COLO668 (cell line): Measurements from ENCODE around the gene STOX2.

ENCODE experiments used
- DNase-seq: peaks from one replicate; lab custom pipeline; 2025; ENCODE audit not compliant: unreplicated experiment; lab: John Stamatoyannopoulos, UW

The STOX2 gene

GRCh38 chr4:183986291-183986970 lies 81.3 kb downstream of the STOX2 start:
- DNase-seq, result no peak

GRCh38 chr4:183986971-183987946 lies 82.2 kb downstream of the STOX2 start:
- DNase-seq, result peak; percentile 29

GRCh38 chr4:183987987-183988392 lies 82.9 kb downstream of the STOX2 start:
- peak; percentile 16 for DNase-seq

GRCh38 chr4:183988874-183989273 lies 83.8 kb downstream of the STOX2 start:
- no peak for DNase-seq

GRCh38 chr4:183989461-183989860 lies 84.4 kb downstream of the STOX2 start:
- DNase-seq, result no peak

- DNase-seq, result no peak
Measured at GRCh38 chr4:183989931-183990330, 84.8 kb downstream of the STOX2 start.

GRCh38 chr4:183993676-183994075 lies 88.6 kb downstream of the STOX2 start:
- no peak for DNase-seq

GRCh38 chr4:183995570-183995969 lies 90.5 kb downstream of the STOX2 start:
- DNase-seq, result no peak

- DNase-seq, result no peak
Measured at GRCh38 chr4:183996868-183997267, 91.8 kb downstream of the STOX2 start.

- DNase-seq, result no peak
Measured at GRCh38 chr4:183999435-183999834, 94.3 kb downstream of the STOX2 start.

GRCh38 chr4:184000457-184001396 lies 95.6 kb downstream of the STOX2 start:
- no peak for DNase-seq

GRCh38 chr4:184003433-184003832 lies 98.3 kb downstream of the STOX2 start:
- DNase-seq, result no peak

- no peak for DNase-seq
Measured at GRCh38 chr4:184007891-184008290, 102.8 kb downstream of the STOX2 start.

GRCh38 chr4:184010696-184011095 lies 105.6 kb downstream of the STOX2 start:
- no peak for DNase-seq

- DNase-seq, result no peak
Measured at GRCh38 chr4:184011826-184012380, 106.8 kb downstream of the STOX2 start.

GRCh38 chr4:184012937-184013336 lies 107.8 kb downstream of the STOX2 start:
- DNase-seq, result no peak

- no peak for DNase-seq
Measured at GRCh38 chr4:184014301-184014700, 109.2 kb downstream of the STOX2 start.

- no peak for DNase-seq
Measured at GRCh38 chr4:184016759-184017668, 111.9 kb downstream of the STOX2 start.

GRCh38 chr4:184019076-184019475 lies 114.0 kb downstream of the STOX2 start:
- no peak for DNase-seq
